BJ (cell line): ENCODE measurements around the gene TRPC6. TPM values are rescaled to one million over a fixed set of nuclear protein-coding genes. Genes with fewer than 3 reads are reported as not detected.
A peak's percentile ranks its signal among the peaks of the same experiment; 100 is the strongest.

Source experiments
- CTCF ChIA-PET: fragments of 350-600 bp; formaldehyde crosslinking; extraction: SDS; loops from one replicate; lab custom pipeline; 2021; ENCODE audit warnings: antibody characterized with exemption, inconsistent platforms; lab: Yijun Ruan, JAX
- POLR2A ChIA-PET: fragments of 300-600 bp; sonication (Branson Sonifier 250); formaldehyde crosslinking; extraction: SDS; loops from one replicate; lab custom pipeline; 2021; ENCODE audit warnings: antibody characterized with exemption; lab: Charles Lee
- DNase-seq: peaks from one replicate; pipeline ENCODE4 v3.0.0-alpha.2; 2011; ENCODE audit warnings: low read depth
- H3K27me3 ChIP-seq: 2 replicates; pipeline ENCODE4 v1.6.0; 2011; ENCODE audit warnings: low read length; ENCODE audit not compliant: control insufficient read depth, insufficient read depth
- H3K36me3 ChIP-seq: 2 replicates; pipeline ENCODE4 v1.5.1; 2011; ENCODE audit warnings: low read length; ENCODE audit not compliant: control insufficient read depth, insufficient read depth
- H3K4me3 ChIP-seq: 2 replicates; pipeline ENCODE4 v1.5.1; 2011; ENCODE audit warnings: low read depth, mild to moderate bottlenecking, control low read depth, low read length
- CTCF ChIP-seq: IDR thresholded peaks from 2 replicates; pipeline ENCODE4 v1.5.1; 2011; ENCODE audit warnings: low read depth, mild to moderate bottlenecking, control low read depth, inconsistent platforms, low read length, moderate library complexity; ENCODE audit not compliant: insufficient read depth
- polyA plus RNA-seq: library from polyadenylated mRNA; depleted of rRNA; stranded (reverse); fragments of >200 nt; gene quantifications from 2 replicates; pipeline ENCODE4 v1.2.3, GENCODE V29; 2011

Gene TRPC6
- polyA plus RNA-seq, 1 experiment, result 5.3 TPM

- no peak for TF ChIP-seq CTCF
- H3K4me3 ChIP-seq, result no peak overlapping the region
- ChIA-PET POLR2A (interaction anchor here (0.6 kb wide), 1 partner anchor 360 kb away, joined by 4 read pairs; no protein-coding TSS in a partner anchor), CTCF (interaction anchor here (1.1 to 2.6 kb wide), 2 partner anchors 19 to 412 kb away, joined by 3 to 12 read pairs; no protein-coding TSS in a partner anchor)
- no peaks in the 10 kb centered on the region for H3K27me3 ChIP-seq
- no peak for DNase-seq
- H3K36me3 ChIP-seq, result no peaks in the 10 kb centered on the region
Observed at GRCh38 chr11:101448881-101449442, 134.8 kb downstream of the TRPC6 start.

GRCh38 chr11:101446726-101447125 lies 137.1 kb downstream of the TRPC6 start:
- TF ChIP-seq CTCF, result no peak
- DNase-seq, result no peak
- no peaks in the 10 kb centered on the region for H3K36me3 ChIP-seq
- POLR2A ChIA-PET, result no interaction called here
- H3K27me3 ChIP-seq, result no peaks in the 10 kb centered on the region
- no peak overlapping the region for H3K4me3 ChIP-seq
- CTCF ChIA-PET, result interaction anchor here (0.6 to 3.4 kb wide), 6 partner anchors 9 to 1596 kb away, joined by 3 to 13 read pairs (median 4); no protein-coding TSS in a partner anchor

- H3K4me3 ChIP-seq, result no peak overlapping the region
- no peaks in the 10 kb centered on the region for H3K27me3 ChIP-seq
- ChIA-PET CTCF (interaction anchor here (0.9 to 3.4 kb wide), 7 partner anchors 9 to 414 kb away, joined by 3 to 13 read pairs (median 3); no protein-coding TSS in a partner anchor), POLR2A (no interaction called here)
- no peaks in the 10 kb centered on the region for H3K36me3 ChIP-seq
- peak; percentile 81 for DNase-seq
- TF ChIP-seq CTCF, result no peak
Observed at GRCh38 chr11:101446238-101446637, 137.6 kb downstream of the TRPC6 start.

GRCh38 chr11:101445761-101446160 lies 138.0 kb downstream of the TRPC6 start:
- no peak overlapping the region for H3K4me3 ChIP-seq
- H3K27me3 ChIP-seq, result no peaks in the 10 kb centered on the region
- POLR2A ChIA-PET, result no interaction called here
- TF ChIP-seq CTCF, result no peak
- CTCF ChIA-PET, result interaction anchor here (0.9 to 3.4 kb wide), 7 partner anchors 8 to 415 kb away, joined by 3 to 13 read pairs (median 3); no protein-coding TSS in a partner anchor
- no peak for DNase-seq
- no peaks in the 10 kb centered on the region for H3K36me3 ChIP-seq

- POLR2A ChIA-PET, result interaction anchor here (0.6 kb wide), 1 partner anchor 389 kb away, joined by 3 read pairs; no protein-coding TSS in a partner anchor
- Histone ChIP-seq H3K27me3 (no peaks in the 10 kb centered on the region), H3K36me3 (no peaks in the 10 kb centered on the region), H3K4me3 (no peak overlapping the region)
- CTCF ChIA-PET, result interaction anchor here (1.5 kb wide), 1 partner anchor 407 kb away, joined by 3 read pairs; no protein-coding TSS in a partner anchor
- DNase-seq, result no peak
- no peak for TF ChIP-seq CTCF
Observed at GRCh38 chr11:101444851-101445250, 139.0 kb downstream of the TRPC6 start.
